SK-N-SH treated with all-trans-retinoic acid at 6 μM for 48 hours (cell line): ENCODE measurements around the gene WNT6.

ENCODE experiments used
- ATAC-seq: fragments of 200-7000 bp; cut with Tn5 transposase; 3 replicates; pipeline ENCODE4 v1.9.1; 2020; ENCODE audit warnings: mild to moderate bottlenecking, moderate library complexity
- BACH2 ChIP-seq: fragments of 250-450 bp; sonication (Bioruptor Pico); IDR thresholded peaks from 2 replicates; pipeline ENCODE4 v1.9.0; 2021; ENCODE audit warnings: mild to moderate bottlenecking, borderline replicate concordance
- CREB5 ChIP-seq: fragments of 250-450 bp; sonication (Bioruptor Pico); IDR thresholded peaks from 2 replicates; pipeline ENCODE4 v1.5.1; 2020; ENCODE audit warnings: low read depth, mild to moderate bottlenecking, moderate library complexity
- CSDC2 ChIP-seq: fragments of 250-450 bp; sonication (Bioruptor Pico); IDR thresholded peaks from 2 replicates; pipeline ENCODE4 v1.5.0; 2020; ENCODE audit warnings: mild to moderate bottlenecking, moderate library complexity
- CSRNP3 ChIP-seq: fragments of 250-450 bp; sonication (Bioruptor Pico); IDR thresholded peaks from 2 replicates; pipeline ENCODE4 v1.5.1; 2021; ENCODE audit warnings: mild to moderate bottlenecking, moderate library complexity
- ESRRG ChIP-seq: fragments of 250-450 bp; sonication (Bioruptor Pico); IDR thresholded peaks from 2 replicates; pipeline ENCODE4 v1.6.1; 2021; ENCODE audit warnings: mild to moderate bottlenecking
- ISL1 ChIP-seq: fragments of 250-450 bp; sonication (Bioruptor Pico); IDR thresholded peaks from 2 replicates; pipeline ENCODE4 v2.1.2; 2022; ENCODE audit warnings: mild to moderate bottlenecking, moderate library complexity
- OSR1 ChIP-seq: fragments of 250-450 bp; sonication (Bioruptor Pico); IDR thresholded peaks from 2 replicates; pipeline ENCODE4 v1.8.0; 2022; ENCODE audit warnings: moderate library complexity, mild to moderate bottlenecking, inconsistent platforms
- POU6F1 ChIP-seq: fragments of 250-450 bp; sonication (Bioruptor Pico); IDR thresholded peaks from 2 replicates; pipeline ENCODE4 v1.8.0; 2021; ENCODE audit warnings: low read depth, mild to moderate bottlenecking, moderate library complexity, borderline replicate concordance
- PPARA ChIP-seq: fragments of 250-450 bp; sonication (Bioruptor Pico); IDR thresholded peaks from 2 replicates; pipeline ENCODE4 v1.5.0; 2020; ENCODE audit warnings: mild to moderate bottlenecking, borderline replicate concordance
- RARB ChIP-seq: fragments of 250-450 bp; sonication (Bioruptor Pico); IDR thresholded peaks from 2 replicates; pipeline ENCODE4 v1.8.0; 2021; ENCODE audit warnings: mild to moderate bottlenecking, moderate library complexity
- SNAI2 ChIP-seq: fragments of 250-450 bp; sonication (Bioruptor Pico); IDR thresholded peaks from 2 replicates; pipeline ENCODE4 v1.5.0; 2020; ENCODE audit warnings: mild to moderate bottlenecking, moderate library complexity
- TCF4 ChIP-seq: fragments of 250-450 bp; sonication (Bioruptor Pico); IDR thresholded peaks from 2 replicates; pipeline ENCODE4 v1.8.0; 2021; ENCODE audit warnings: mild to moderate bottlenecking, moderate library complexity, borderline replicate concordance
- TOX ChIP-seq: fragments of 250-450 bp; sonication (Bioruptor Pico); IDR thresholded peaks from 2 replicates; pipeline ENCODE4 v1.8.0; 2021; ENCODE audit warnings: mild to moderate bottlenecking, moderate library complexity, borderline replicate concordance
- ZFP3 ChIP-seq: fragments of 250-450 bp; sonication (Bioruptor Pico); IDR thresholded peaks from 2 replicates; pipeline ENCODE4 v1.5.0; 2020; ENCODE audit warnings: mild to moderate bottlenecking, moderate library complexity
- ZFP30 ChIP-seq: fragments of 450-650 bp; formaldehyde crosslinking; IDR thresholded peaks from 2 replicates; pipeline ENCODE4 v1.5.0; 2022; ENCODE audit warnings: mild to moderate bottlenecking, moderate library complexity
- ZNF565 ChIP-seq: fragments of 450-650 bp; formaldehyde crosslinking; conservative IDR thresholded peaks from 2 replicates; pipeline ENCODE4 v1.5.0; 2020; ENCODE audit warnings: low read depth, mild to moderate bottlenecking, moderate library complexity
- ZNF70 ChIP-seq: fragments of 450-650 bp; formaldehyde crosslinking; IDR thresholded peaks from 2 replicates; pipeline ENCODE4 v1.5.0; 2020; ENCODE audit warnings: mild to moderate bottlenecking, moderate library complexity
- ZNF8 ChIP-seq: fragments of 450-650 bp; formaldehyde crosslinking; IDR thresholded peaks from 2 replicates; pipeline ENCODE4 v1.5.0; 2020; ENCODE audit warnings: mild to moderate bottlenecking, moderate library complexity
- TF ChIP-seq, protein P1 (sequence below): fragments of 250-450 bp; sonication (Bioruptor Pico); IDR thresholded peaks from 2 replicates; pipeline ENCODE4 v1.8.0; 2020; ENCODE audit warnings: mild to moderate bottlenecking, moderate library complexity, borderline replicate concordance
- TF ChIP-seq, protein P2 (sequence below): fragments of 250-450 bp; sonication (Bioruptor Pico); IDR thresholded peaks from 2 replicates; pipeline ENCODE4 v1.5.0; 2020; ENCODE audit warnings: mild to moderate bottlenecking, moderate library complexity

The WNT6 gene

GRCh38 chr2:218875692-218876246 lies 16.2 kb downstream of the WNT6 start:
- TF ChIP-seq ISL1 (no peak), TCF4 (CRISPR knock-in tag) (no peak), TOX (no peak), OSR1 (CRISPR knock-in tag) (no peak), CSRNP3 (CRISPR knock-in tag) (no peak), ZNF70 (CRISPR knock-in tag) (no peak), BACH2 (CRISPR knock-in tag) (no peak), RARB (CRISPR knock-in tag) (no peak), SNAI2 (CRISPR knock-in tag) (no peak), CSDC2 (no peak), ZNF565 (CRISPR knock-in tag) (no peak), ESRRG (CRISPR knock-in tag) (no peak), ZFP3 (CRISPR knock-in tag) (no peak), ZFP30 (CRISPR knock-in tag) (no peak), CREB5 (CRISPR knock-in tag) (no peak), ZNF8 (no peak), POU6F1 (no peak), PPARA (no peak)
- TF ChIP-seq, protein P1, sequence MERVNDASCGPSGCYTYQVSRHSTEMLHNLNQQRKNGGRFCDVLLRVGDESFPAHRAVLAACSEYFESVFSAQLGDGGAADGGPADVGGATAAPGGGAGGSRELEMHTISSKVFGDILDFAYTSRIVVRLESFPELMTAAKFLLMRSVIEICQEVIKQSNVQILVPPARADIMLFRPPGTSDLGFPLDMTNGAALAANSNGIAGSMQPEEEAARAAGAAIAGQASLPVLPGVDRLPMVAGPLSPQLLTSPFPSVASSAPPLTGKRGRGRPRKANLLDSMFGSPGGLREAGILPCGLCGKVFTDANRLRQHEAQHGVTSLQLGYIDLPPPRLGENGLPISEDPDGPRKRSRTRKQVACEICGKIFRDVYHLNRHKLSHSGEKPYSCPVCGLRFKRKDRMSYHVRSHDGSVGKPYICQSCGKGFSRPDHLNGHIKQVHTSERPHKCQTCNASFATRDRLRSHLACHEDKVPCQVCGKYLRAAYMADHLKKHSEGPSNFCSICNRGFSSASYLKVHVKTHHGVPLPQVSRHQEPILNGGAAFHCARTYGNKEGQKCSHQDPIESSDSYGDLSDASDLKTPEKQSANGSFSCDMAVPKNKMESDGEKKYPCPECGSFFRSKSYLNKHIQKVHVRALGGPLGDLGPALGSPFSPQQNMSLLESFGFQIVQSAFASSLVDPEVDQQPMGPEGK (CRISPR knock-in tag): no peak
- TF ChIP-seq, protein P2, sequence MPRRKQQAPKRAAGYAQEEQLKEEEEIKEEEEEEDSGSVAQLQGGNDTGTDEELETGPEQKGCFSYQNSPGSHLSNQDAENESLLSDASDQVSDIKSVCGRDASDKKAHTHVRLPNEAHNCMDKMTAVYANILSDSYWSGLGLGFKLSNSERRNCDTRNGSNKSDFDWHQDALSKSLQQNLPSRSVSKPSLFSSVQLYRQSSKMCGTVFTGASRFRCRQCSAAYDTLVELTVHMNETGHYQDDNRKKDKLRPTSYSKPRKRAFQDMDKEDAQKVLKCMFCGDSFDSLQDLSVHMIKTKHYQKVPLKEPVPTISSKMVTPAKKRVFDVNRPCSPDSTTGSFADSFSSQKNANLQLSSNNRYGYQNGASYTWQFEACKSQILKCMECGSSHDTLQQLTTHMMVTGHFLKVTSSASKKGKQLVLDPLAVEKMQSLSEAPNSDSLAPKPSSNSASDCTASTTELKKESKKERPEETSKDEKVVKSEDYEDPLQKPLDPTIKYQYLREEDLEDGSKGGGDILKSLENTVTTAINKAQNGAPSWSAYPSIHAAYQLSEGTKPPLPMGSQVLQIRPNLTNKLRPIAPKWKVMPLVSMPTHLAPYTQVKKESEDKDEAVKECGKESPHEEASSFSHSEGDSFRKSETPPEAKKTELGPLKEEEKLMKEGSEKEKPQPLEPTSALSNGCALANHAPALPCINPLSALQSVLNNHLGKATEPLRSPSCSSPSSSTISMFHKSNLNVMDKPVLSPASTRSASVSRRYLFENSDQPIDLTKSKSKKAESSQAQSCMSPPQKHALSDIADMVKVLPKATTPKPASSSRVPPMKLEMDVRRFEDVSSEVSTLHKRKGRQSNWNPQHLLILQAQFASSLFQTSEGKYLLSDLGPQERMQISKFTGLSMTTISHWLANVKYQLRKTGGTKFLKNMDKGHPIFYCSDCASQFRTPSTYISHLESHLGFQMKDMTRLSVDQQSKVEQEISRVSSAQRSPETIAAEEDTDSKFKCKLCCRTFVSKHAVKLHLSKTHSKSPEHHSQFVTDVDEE (CRISPR knock-in tag): no peak
- ATAC-seq: no peak

GRCh38 chr2:218876562-218877219 lies 17.1 kb downstream of the WNT6 start:
- TF ChIP-seq OSR1 (CRISPR knock-in tag) (no peak), TCF4 (CRISPR knock-in tag) (peak; percentile 26; the same call in 1 of the 2 replicates)
- peak; percentile 69 for ATAC-seq

- ATAC-seq: no peak
- TF ChIP-seq ISL1 (no peak), PPARA (no peak), ZNF565 (CRISPR knock-in tag) (no peak), RARB (CRISPR knock-in tag) (no peak), TOX (no peak), BACH2 (CRISPR knock-in tag) (no peak)
Measured at GRCh38 chr2:218877331-218877730, 17.7 kb downstream of the WNT6 start.
